H9 (cell line): ENCODE data around the gene FBXW4. TPM values are rescaled to one million over a fixed set of nuclear protein-coding genes. Genes with fewer than 3 reads are reported as not detected.

Experiments
- DNase-seq: peaks from one replicate; pipeline ENCODE4 v3.0.0-alpha.2; 2017
- H2AFZ ChIP-seq: one replicate; pipeline ENCODE4 v1.6.1; 2013; ENCODE audit warnings: mild to moderate bottlenecking, low read length, control low read depth, moderate library complexity
- H2AK5ac ChIP-seq: 2 replicates; pipeline ENCODE4 v1.6.1; 2013; ENCODE audit warnings: low read length, control low read depth, mixed read lengths; ENCODE audit not compliant: insufficient read length
- H2BK120ac ChIP-seq: one replicate; pipeline ENCODE4 v1.6.1; 2013; ENCODE audit warnings: low read depth, mild to moderate bottlenecking, low read length, control low read depth, inconsistent platforms; ENCODE audit not compliant: poor library complexity, severe bottlenecking
- H2BK12ac ChIP-seq: 2 replicates; pipeline ENCODE4 v1.6.1; 2013; ENCODE audit warnings: low read length, control low read depth, mixed read lengths, low read depth; ENCODE audit not compliant: insufficient read length
- H2BK15ac ChIP-seq: 2 replicates; pipeline ENCODE4 v1.6.1; 2013; ENCODE audit warnings: low read depth, low read length, control low read depth
- H2BK20ac ChIP-seq: one replicate; pipeline ENCODE4 v1.6.1; 2013; ENCODE audit warnings: low read depth, mild to moderate bottlenecking, low read length, control low read depth, inconsistent platforms; ENCODE audit not compliant: poor library complexity, severe bottlenecking
- H2BK5ac ChIP-seq: 2 replicates; pipeline ENCODE4 v1.6.1; 2013; ENCODE audit warnings: low read length, control low read depth, mixed read lengths; ENCODE audit not compliant: insufficient read length
- H3K14ac ChIP-seq: 2 replicates; pipeline ENCODE4 v1.6.1; 2013; ENCODE audit warnings: low read length, control low read depth; ENCODE audit not compliant: insufficient read depth
- H3K18ac ChIP-seq: 2 replicates; pipeline ENCODE4 v1.6.1; 2013; ENCODE audit warnings: low read depth, mild to moderate bottlenecking, mixed read lengths, low read length, control low read depth; ENCODE audit not compliant: insufficient read length
- H3K23ac ChIP-seq: 2 replicates; pipeline ENCODE4 v1.6.1; 2013; ENCODE audit warnings: low read length, control low read depth, mixed read lengths, low read depth; ENCODE audit not compliant: insufficient read length
- H3K23me2 ChIP-seq: 2 replicates; pipeline ENCODE4 v1.6.1; 2013; ENCODE audit warnings: low read depth, mild to moderate bottlenecking, mixed read lengths, low read length, control low read depth; ENCODE audit not compliant: insufficient read length, poor library complexity, severe bottlenecking
- H3K27ac ChIP-seq: 2 replicates; pipeline ENCODE4 v1.5.1; 2013; ENCODE audit warnings: low read length, control low read depth, mixed read lengths, low read depth; ENCODE audit not compliant: insufficient read length
- H3K27me3 ChIP-seq: 2 replicates; pipeline ENCODE4 v1.6.1; 2013; ENCODE audit warnings: low read length, control low read depth, inconsistent platforms; ENCODE audit not compliant: insufficient read depth
- H3K4ac ChIP-seq: 2 replicates; pipeline ENCODE4 v1.6.1; 2013; ENCODE audit warnings: low read depth, mild to moderate bottlenecking, control low read depth, inconsistent platforms, low read length, moderate library complexity
- H3K4me1 ChIP-seq: 2 replicates; pipeline ENCODE4 v1.6.1; 2013; ENCODE audit warnings: low read length, control low read depth, inconsistent platforms; ENCODE audit not compliant: insufficient read depth
- H3K4me2 ChIP-seq: 2 replicates; pipeline ENCODE4 v1.6.1; 2013; ENCODE audit warnings: low read length, control low read depth, mixed read lengths; ENCODE audit not compliant: insufficient read length, insufficient read depth
- H3K56ac ChIP-seq: 2 replicates; pipeline ENCODE4 v1.6.1; 2013; ENCODE audit warnings: low read depth, mild to moderate bottlenecking, mixed read lengths, low read length, control low read depth; ENCODE audit not compliant: insufficient read length
- H3K79me1 ChIP-seq: 2 replicates; pipeline ENCODE4 v1.6.1; 2013; ENCODE audit warnings: low read depth, mild to moderate bottlenecking, moderate library complexity, low read length, control low read depth, inconsistent platforms; ENCODE audit not compliant: insufficient read depth, poor library complexity, severe bottlenecking
- H3K79me2 ChIP-seq: 2 replicates; pipeline ENCODE4 v1.6.1; 2013; ENCODE audit warnings: low read length, control low read depth, inconsistent platforms; ENCODE audit not compliant: insufficient read depth
- H3K9ac ChIP-seq: 2 replicates; pipeline ENCODE4 v1.6.1; 2013; ENCODE audit warnings: low read length, control low read depth, mixed read lengths; ENCODE audit not compliant: insufficient read length; ENCODE audit errors: extremely low read depth
- H3K9me3 ChIP-seq: one replicate; pipeline ENCODE4 v1.6.1; 2013; ENCODE audit warnings: low read depth, low read length, inconsistent platforms; ENCODE audit not compliant: control insufficient read depth
- H3T11ph ChIP-seq: one replicate; pipeline ENCODE4 v1.6.1; 2013; ENCODE audit warnings: mild to moderate bottlenecking, low read length, control low read depth, inconsistent platforms
- H4K20me1 ChIP-seq: one replicate; pipeline ENCODE4 v1.6.1; 2013; ENCODE audit not compliant: control insufficient read depth, insufficient read length, insufficient read depth
- H4K5ac ChIP-seq: 2 replicates; pipeline ENCODE4 v1.6.1; 2013; ENCODE audit warnings: low read depth, mild to moderate bottlenecking, mixed read lengths, low read length, control low read depth; ENCODE audit not compliant: insufficient read length
- H4K8ac ChIP-seq: replicated peaks from 2 replicates; pipeline ENCODE4 v1.6.1; 2013; ENCODE audit warnings: low read length, control low read depth, mixed read lengths, low read depth; ENCODE audit not compliant: insufficient read length
- H4K91ac ChIP-seq: 2 replicates; pipeline ENCODE4 v1.6.1; 2013; ENCODE audit warnings: low read depth, mild to moderate bottlenecking, moderate library complexity, mixed read lengths, low read length, control low read depth; ENCODE audit not compliant: insufficient read length
- H3K27ac Mint-ChIP-seq, 3 experiments: 2 replicates in 2 of 3; 3 replicates in 1 of 3; pipeline ENCODE4 v1.8.0; 2020 to 2021; ENCODE audit warnings: mixed read lengths in 3 of 3, mild to moderate bottlenecking in 1 of 3, moderate library complexity in 1 of 3
- H3K27me3 Mint-ChIP-seq: 2 replicates; pipeline ENCODE4 v1.8.0; 2021; ENCODE audit warnings: low read depth, mild to moderate bottlenecking, moderate library complexity, mixed read lengths
- H3K36me3 Mint-ChIP-seq, 3 experiments: 2 replicates in 2 of 3; 3 replicates in 1 of 3; pipeline ENCODE4 v1.8.0; 2020 to 2021; ENCODE audit warnings: low read depth in 3 of 3, mixed read lengths in 3 of 3; ENCODE audit not compliant: insufficient read depth in 1 of 3
- H3K4me1 Mint-ChIP-seq, 2 experiments: 2 replicates each; pipeline ENCODE4 v1.8.0; 2020; ENCODE audit warnings: mixed read lengths in 2 of 2
- H3K4me3 Mint-ChIP-seq, 2 experiments: 2 replicates in 1 of 2; 3 replicates in 1 of 2; pipeline ENCODE4 v1.8.0; 2020 to 2021; ENCODE audit warnings: mild to moderate bottlenecking in 2 of 2, mixed read lengths in 2 of 2, moderate library complexity in 1 of 2
- H3K9me3 Mint-ChIP-seq, 2 experiments: 2 replicates in 1 of 2; 3 replicates in 1 of 2; pipeline ENCODE4 v1.8.0; 2020; ENCODE audit warnings: mild to moderate bottlenecking in 2 of 2, mixed read lengths in 2 of 2, moderate library complexity in 1 of 2
- CTCF ChIP-seq: fragments of 200-600 bp; sonication (generic); conservative IDR thresholded peaks from 3 replicates; pipeline ENCODE4 v1.8.0; 2021; ENCODE audit warnings: antibody characterized with exemption, mild to moderate bottlenecking
- WGBS: extraction: QIAGEN DNeasy Blood & Tissue Kit; methylation state at CpG from one replicate; pipeline ENCODE4 v1.1.7; 2013; ENCODE audit warnings: missing lambda C conversion rate, low lambda C conversion rate, mixed read lengths; ENCODE audit not compliant: insufficient read length; ENCODE audit errors: extremely low coverage; 5-methylcytosine and 5-hydroxymethylcytosine counted together
- total RNA-seq: library from RNA; stranded (reverse); gene quantifications from 2 replicates; pipeline ENCODE4 v1.2.1, GENCODE V29; 2021

The FBXW4 gene
- total RNA-seq, 1 experiment from 2014 or later = 41.6 TPM

- no peak for TF ChIP-seq CTCF
- H3K4me1 Mint-ChIP-seq = peaks cover 22 to 37% of the 10 kb centered on the region in 2 experiments
- H4K91ac ChIP-seq = no peak overlapping the region
- no peak overlapping the region for H2AK5ac ChIP-seq
- H3K27ac Mint-ChIP-seq = no peak overlapping the region
- no peaks in the 10 kb centered on the region for H4K20me1 ChIP-seq
- no peak overlapping the region for H2BK12ac ChIP-seq
- H3K4ac ChIP-seq = no peak overlapping the region
- H3K9me3 Mint-ChIP-seq = no peaks in the 10 kb centered on the region
- peaks cover 5% of the 10 kb centered on the region; the same call in 1 of the 2 replicates for H3K4me1 ChIP-seq
- DNase-seq = no peak
- H3K56ac ChIP-seq = no peak overlapping the region
- H3K18ac ChIP-seq = no peak overlapping the region
- H3K27me3 ChIP-seq = no peaks in the 10 kb centered on the region
- H2BK120ac ChIP-seq = no peak overlapping the region
- H4K8ac ChIP-seq = no peak overlapping the region
- no peak overlapping the region for H2AFZ ChIP-seq
- H3K23ac ChIP-seq = no peak overlapping the region
- H3K79me2 ChIP-seq = no peaks in the 10 kb centered on the region
- no peak overlapping the region for H3K14ac ChIP-seq
- no peak overlapping the region for H2BK20ac ChIP-seq
- no peak overlapping the region for H2BK5ac ChIP-seq
- no peak overlapping the region for H4K5ac ChIP-seq
- H2BK15ac ChIP-seq = no peak overlapping the region
- H3K27ac ChIP-seq = no peak overlapping the region
- H3T11ph ChIP-seq = no peak overlapping the region
- H3K36me3 Mint-ChIP-seq = peaks cover 0 to 36% (median 24%) of the 10 kb centered on the region in 3 experiments; a peak in 6 of 7 replicates
- H3K9me3 ChIP-seq = no peaks in the 10 kb centered on the region
- no CpG with 5 or more reads among the region's 1 CpG for whole genome bisulfite sequencing
- no peak overlapping the region for H3K4me3 Mint-ChIP-seq
- no peaks in the 10 kb centered on the region for H3K79me1 ChIP-seq
- no peaks in the 10 kb centered on the region for H3K23me2 ChIP-seq
- H3K27me3 Mint-ChIP-seq = no peaks in the 10 kb centered on the region
- no peak overlapping the region for H3K9ac ChIP-seq
- H3K4me2 ChIP-seq = no peak overlapping the region
Observed at GRCh38 chr10:101663097-101663496, 31.9 kb downstream of the FBXW4 start.
